Calu3 (cell line): ENCODE results near the gene SMURF1. TPM values are rescaled to one million over a fixed set of nuclear protein-coding genes. Genes with fewer than 3 reads are reported as not detected.

Source experiments
- BruUV-seq: library from RNA; stranded (reverse); fragments of 400-500 nt; replicated peaks from 2 replicates; lab custom pipeline; 2021; lab: Mats Ljungman, UMichigan
- CTCF ChIA-PET: fragments of 300-600 bp; sonication (Branson Sonifier 250); formaldehyde crosslinking; loops from one replicate; lab custom pipeline; 2022; ENCODE audit warnings: antibody characterized with exemption; lab: Charles Lee
- DNase-seq: peaks from one replicate; pipeline ENCODE4 v3.0.0; 2022
- H3K27ac Mint-ChIP-seq: one replicate; pipeline ENCODE4 v1.8.0; 2022; ENCODE audit warnings: mixed read lengths; ENCODE audit not compliant: unreplicated experiment
- H3K27me3 Mint-ChIP-seq: one replicate; pipeline ENCODE4 v1.8.0; 2022; ENCODE audit warnings: mixed read lengths; ENCODE audit not compliant: unreplicated experiment
- H3K36me3 Mint-ChIP-seq: one replicate; pipeline ENCODE4 v1.8.0; 2022; ENCODE audit warnings: mild to moderate bottlenecking, moderate library complexity, mixed read lengths; ENCODE audit not compliant: insufficient read depth, unreplicated experiment
- H3K4me1 Mint-ChIP-seq: one replicate; pipeline ENCODE4 v1.8.0; 2022; ENCODE audit warnings: mild to moderate bottlenecking, low read depth, mixed read lengths; ENCODE audit not compliant: unreplicated experiment
- H3K4me3 Mint-ChIP-seq: one replicate; pipeline ENCODE4 v1.8.0; 2022; ENCODE audit warnings: mild to moderate bottlenecking, low read depth, moderate library complexity, mixed read lengths; ENCODE audit not compliant: unreplicated experiment
- H3K9me3 Mint-ChIP-seq: one replicate; pipeline ENCODE4 v1.8.0; 2022; ENCODE audit warnings: low read depth, mixed read lengths; ENCODE audit not compliant: unreplicated experiment
- CTCF ChIP-seq: fragments of 200-600 bp; IDR thresholded peaks from one replicate; pipeline ENCODE4 v1.8.0; 2022; ENCODE audit warnings: antibody characterized with exemption; ENCODE audit not compliant: unreplicated experiment
- intact Hi-C: fragments of 100-400 bp; cut with micrococcal nuclease; formaldehyde crosslinking; loops from one replicate; pipeline ENCODE4 v1.10.0; 2022; ENCODE audit not compliant: unreplicated experiment
- total RNA-seq: library from RNA; stranded (reverse); gene quantifications from 2 replicates; pipeline ENCODE4 v1.2.3, GENCODE V29; 2022

SMURF1 gene
- total RNA-seq, 1 experiment from 2014 or later: 29.7 TPM

GRCh38 chr7:99019523-99020412 is 124.1 kb downstream of the SMURF1 start:
- no peaks in the 10 kb centered on the region for H3K4me1 Mint-ChIP-seq
- TF ChIP-seq CTCF: no peak
- CTCF ChIA-PET: no interaction called here
- no TSS peak for BruUV-seq
- intact Hi-C loops: no loop called here
- H3K4me3 Mint-ChIP-seq: no peak overlapping the region
- no peaks in the 10 kb centered on the region for H3K27me3 Mint-ChIP-seq
- no peaks in the 10 kb centered on the region for H3K9me3 Mint-ChIP-seq
- no peak overlapping the region for H3K27ac Mint-ChIP-seq
- peaks cover 20% of the 10 kb centered on the region for H3K36me3 Mint-ChIP-seq
- no peak for DNase-seq

- intact Hi-C loops: no loop called here
- TF ChIP-seq CTCF: no peak
- H3K36me3 Mint-ChIP-seq: peaks cover 34% of the 10 kb centered on the region
- BruUV-seq: no TSS peak
- H3K4me1 Mint-ChIP-seq: no peaks in the 10 kb centered on the region
- H3K27ac Mint-ChIP-seq: no peak overlapping the region
- CTCF ChIA-PET: interaction anchor here (0.7 kb wide), 1 partner anchor 261 kb away, joined by 9 read pairs; no protein-coding TSS in a partner anchor
- no peaks in the 10 kb centered on the region for H3K27me3 Mint-ChIP-seq
- no peak for DNase-seq
- H3K9me3 Mint-ChIP-seq: no peaks in the 10 kb centered on the region
- H3K4me3 Mint-ChIP-seq: no peak overlapping the region
These were observed 127.7 kb downstream of the SMURF1 start for GRCh38 chr7:99016196-99016595.

- H3K9me3 Mint-ChIP-seq: no peaks in the 10 kb centered on the region
- intact Hi-C loops: no loop called here
- H3K27ac Mint-ChIP-seq: no peak overlapping the region
- H3K4me1 Mint-ChIP-seq: no peaks in the 10 kb centered on the region
- H3K36me3 Mint-ChIP-seq: peaks cover 34% of the 10 kb centered on the region
- BruUV-seq: no TSS peak
- no peaks in the 10 kb centered on the region for H3K27me3 Mint-ChIP-seq
- H3K4me3 Mint-ChIP-seq: no peak overlapping the region
- CTCF ChIA-PET: no interaction called here
- DNase-seq: no peak
- no peak for TF ChIP-seq CTCF
These were observed 129.6 kb downstream of the SMURF1 start for GRCh38 chr7:99014113-99014985.

- no peaks in the 10 kb centered on the region for H3K27me3 Mint-ChIP-seq
- BruUV-seq: no TSS peak
- H3K36me3 Mint-ChIP-seq: peaks cover 39% of the 10 kb centered on the region
- no peak overlapping the region for H3K27ac Mint-ChIP-seq
- CTCF ChIA-PET: no interaction called here
- intact Hi-C loops: no loop called here
- no peak for TF ChIP-seq CTCF
- H3K4me1 Mint-ChIP-seq: no peaks in the 10 kb centered on the region
- H3K4me3 Mint-ChIP-seq: no peak overlapping the region
- no peaks in the 10 kb centered on the region for H3K9me3 Mint-ChIP-seq
- no peak for DNase-seq
These were observed 130.4 kb downstream of the SMURF1 start for GRCh38 chr7:99013266-99014112.
